RWPE2 (cell line): Measurements from ENCODE around the gene ZNRF3.

Experiments used
- ATAC-seq: fragments of 200-7000 bp; cut with Tn5 transposase; 3 replicates; pipeline ENCODE4 v1.9.1; 2021; ENCODE audit warnings: low read depth
- DNase-seq: peaks from one replicate; pipeline ENCODE4 v3.0.0-alpha.2; 2020; ENCODE audit warnings: low spot score
- H3K27ac ChIP-seq: fragments of 450-650 bp; 2 replicates; pipeline ENCODE4 v1.5.1; 2017; ENCODE audit warnings: mild to moderate bottlenecking; ENCODE audit not compliant: poor library complexity, severe bottlenecking
- H3K27me3 ChIP-seq: fragments of 250-450 bp; sonication (Bioruptor Pico); 2 replicates; pipeline ENCODE4 v1.5.1; 2021; ENCODE audit warnings: mild to moderate bottlenecking, moderate library complexity; ENCODE audit not compliant: insufficient read depth, poor library complexity, severe bottlenecking
- H3K36me3 ChIP-seq: fragments of 250-450 bp; sonication (Bioruptor Pico); 2 replicates; pipeline ENCODE4 v1.5.1; 2020; ENCODE audit warnings: low read depth, mild to moderate bottlenecking, moderate library complexity
- H3K4me1 ChIP-seq: fragments of 250-450 bp; sonication (Bioruptor Pico); 2 replicates; pipeline ENCODE4 v1.5.1; 2021; ENCODE audit warnings: mild to moderate bottlenecking, moderate library complexity; ENCODE audit not compliant: insufficient read depth, poor library complexity, severe bottlenecking
- H3K4me3 ChIP-seq: fragments of 250-450 bp; sonication (Bioruptor Pico); 2 replicates; pipeline ENCODE4 v1.5.1; 2021; ENCODE audit warnings: mild to moderate bottlenecking, moderate library complexity; ENCODE audit not compliant: severe bottlenecking
- H3K9me3 ChIP-seq: fragments of 250-450 bp; sonication (Bioruptor Pico); 2 replicates; pipeline ENCODE4 v1.5.1; 2021; ENCODE audit warnings: mild to moderate bottlenecking, moderate library complexity; ENCODE audit not compliant: severe bottlenecking
- CTCF ChIP-seq: fragments of 450-650 bp; IDR thresholded peaks from one replicate; pipeline ENCODE4 v1.5.1; 2017; ENCODE audit warnings: mild to moderate bottlenecking, moderate library complexity; ENCODE audit not compliant: poor library complexity, severe bottlenecking

The ZNRF3 gene

GRCh38 chr22:28963362-28963761 is 80.0 kb downstream of the ZNRF3 start:
- ATAC-seq (no peak), DNase-seq (no peak)
- Histone ChIP-seq H3K36me3 (no peaks in the 10 kb centered on the region), H3K4me3 (no peak overlapping the region), H3K27me3 (no peaks in the 10 kb centered on the region), H3K9me3 (no peaks in the 10 kb centered on the region), H3K27ac (no peak overlapping the region), H3K4me1 (no peaks in the 10 kb centered on the region)
- no peak for TF ChIP-seq CTCF

DNA sequence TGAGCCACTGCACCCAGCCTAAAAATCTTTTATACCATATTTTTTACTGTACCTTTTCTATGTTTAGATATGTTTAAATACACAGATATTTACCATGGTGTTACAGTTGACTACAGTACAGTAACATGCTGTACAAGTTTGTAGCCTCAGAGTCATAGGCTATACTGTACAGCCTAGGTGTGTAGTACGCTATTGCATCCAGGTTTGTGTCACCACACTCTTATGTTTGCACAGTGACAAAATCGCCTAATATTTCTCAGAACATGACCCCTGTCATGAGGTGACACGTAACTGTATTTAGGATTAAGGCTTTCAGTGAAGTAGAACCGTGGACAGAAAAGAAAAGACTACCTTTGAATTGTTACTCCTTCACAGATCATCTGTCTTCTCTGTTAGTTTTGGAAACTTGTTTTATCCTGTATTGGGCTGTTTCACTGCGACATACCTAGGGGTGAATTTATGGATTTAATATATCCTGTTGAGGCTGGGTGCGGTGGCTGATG is 83.8 kb downstream of the ZNRF3 start:
- TF ChIP-seq CTCF, result no peak
- Histone ChIP-seq H3K27ac (no peak overlapping the region), H3K9me3 (no peaks in the 10 kb centered on the region), H3K27me3 (no peaks in the 10 kb centered on the region), H3K36me3 (no peaks in the 10 kb centered on the region), H3K4me3 (no peak overlapping the region), H3K4me1 (no peaks in the 10 kb centered on the region)
- DNase-seq (no peak), ATAC-seq (no peak)

DNA sequence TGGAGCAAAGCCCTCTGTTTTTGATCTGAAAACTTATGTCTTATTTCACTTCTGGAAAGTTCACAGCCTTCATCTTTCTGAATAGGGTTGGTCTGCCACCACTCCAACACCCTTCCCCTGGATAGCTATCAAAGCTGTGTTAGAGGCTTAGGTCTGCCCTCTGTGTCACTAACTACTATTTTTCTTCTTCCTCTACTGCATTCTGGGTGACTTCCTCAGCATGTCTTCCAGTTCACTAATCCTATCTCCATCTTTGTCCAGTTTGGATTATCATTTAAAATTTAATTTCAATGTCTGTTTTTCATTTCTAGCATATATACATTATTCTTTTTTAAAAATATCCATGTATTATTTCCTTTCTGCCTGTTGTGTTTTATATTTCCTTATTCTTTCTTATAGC is 84.6 kb downstream of the ZNRF3 start:
- Histone ChIP-seq H3K4me1 (no peaks in the 10 kb centered on the region), H3K27ac (no peak overlapping the region)
- ATAC-seq, result no peak

DNA sequence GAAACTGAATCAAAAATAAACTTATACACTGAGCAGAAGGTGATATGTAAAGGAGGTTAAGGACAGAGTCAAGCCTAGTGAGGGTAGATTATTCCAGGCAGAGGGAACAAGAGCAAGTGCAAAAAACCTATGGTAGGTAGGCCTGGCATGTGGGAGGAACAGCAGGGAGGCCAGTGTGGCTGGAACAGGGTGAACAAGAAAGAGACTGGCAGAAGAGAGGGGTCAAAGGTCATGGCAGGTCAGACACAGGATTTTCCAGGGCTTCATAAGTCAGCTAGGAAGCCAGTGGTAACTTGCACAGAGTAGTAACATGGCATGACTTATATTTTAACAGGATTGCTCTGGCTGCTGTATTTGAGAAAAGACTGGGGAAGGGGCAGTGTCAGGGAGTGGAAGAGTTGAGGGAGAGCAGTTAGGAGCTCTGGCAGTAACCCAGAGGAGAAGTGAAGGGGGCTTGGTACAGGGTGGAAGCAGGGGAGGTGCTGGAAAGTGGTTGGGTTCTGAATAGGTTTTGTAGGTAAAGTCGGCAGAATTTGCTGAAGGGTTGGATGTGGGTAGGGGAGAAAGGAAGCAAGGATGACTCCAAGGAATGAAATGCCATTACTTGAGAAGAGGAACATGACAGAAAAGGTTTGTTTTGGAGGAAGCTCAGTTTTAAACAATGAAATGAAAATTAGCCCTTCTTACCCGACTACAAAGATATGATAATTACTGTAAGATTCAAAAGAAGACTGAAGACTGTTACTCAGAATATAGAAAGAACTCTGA is 86.2 kb downstream of the ZNRF3 start:
- ATAC-seq, result no peak
- H3K27ac ChIP-seq, result no peak overlapping the region

More for the DNA sequence above, 84.6 kb downstream of the ZNRF3 start:
- Histone ChIP-seq H3K27me3 (no peaks in the 10 kb centered on the region), H3K36me3 (no peaks in the 10 kb centered on the region), H3K9me3 (no peaks in the 10 kb centered on the region), H3K4me3 (no peak overlapping the region)
- TF ChIP-seq CTCF, result no peak
- DNase-seq, result no peak

More for the DNA sequence above, 86.2 kb downstream of the ZNRF3 start:
- Histone ChIP-seq H3K9me3 (no peaks in the 10 kb centered on the region), H3K4me3 (no peak overlapping the region), H3K4me1 (no peaks in the 10 kb centered on the region), H3K27me3 (no peaks in the 10 kb centered on the region), H3K36me3 (no peaks in the 10 kb centered on the region)
- TF ChIP-seq CTCF, result no peak
- no peak for DNase-seq
